ENCODE data around the gene C3orf52. TPM values are rescaled to one million over a fixed set of nuclear protein-coding genes. Genes with fewer than 3 reads are reported as not detected.
A peak's percentile ranks its signal among the peaks of the same experiment; 100 is the strongest.

The C3orf52 gene
- total RNA-seq, 2 experiments from 2014 or later = 3.3 to 4.4 TPM

DNA sequence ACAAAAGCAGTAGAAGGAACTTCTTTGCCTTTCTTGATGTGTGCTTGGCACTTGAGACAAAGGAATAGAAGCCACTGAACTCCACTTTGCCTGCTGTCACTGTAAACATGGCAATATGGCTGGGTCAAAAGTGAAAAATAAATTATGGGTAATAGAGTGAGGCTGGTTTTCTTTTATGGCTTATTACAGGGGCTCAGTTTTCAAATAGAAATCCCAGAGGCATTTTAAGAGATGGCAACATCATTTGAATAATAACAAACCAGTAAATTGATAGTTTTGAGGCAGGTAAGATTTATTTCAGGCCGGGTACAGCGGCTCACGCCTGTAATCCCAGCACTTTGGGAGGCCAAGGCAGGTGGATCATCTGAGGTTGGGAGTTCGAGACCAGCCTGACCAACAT is 2.8 kb downstream of the C3orf52 start:
- Mint-ChIP-seq H3K27me3 (peaks cover 3% of the 10 kb centered on the region), H3K27ac (no peak overlapping the region), H3K4me3 (no peak overlapping the region), H3K9me3 (no peaks in the 10 kb centered on the region), H3K4me1 (ENCODE audit: low read depth) (peaks cover 39% of the 10 kb centered on the region), H3K36me3 (no peaks in the 10 kb centered on the region)
- POLR2A ChIA-PET = no interaction called here
- no peak for DNase-seq
- CTCF ChIA-PET = interaction anchor here (1.2 to 2.0 kb wide), 2 partner anchors 10 to 23 kb away, joined by 3 to 7 read pairs; no protein-coding TSS in a partner anchor
- intact Hi-C loops (cut with micrococcal nuclease) = no loop called here

DNA sequence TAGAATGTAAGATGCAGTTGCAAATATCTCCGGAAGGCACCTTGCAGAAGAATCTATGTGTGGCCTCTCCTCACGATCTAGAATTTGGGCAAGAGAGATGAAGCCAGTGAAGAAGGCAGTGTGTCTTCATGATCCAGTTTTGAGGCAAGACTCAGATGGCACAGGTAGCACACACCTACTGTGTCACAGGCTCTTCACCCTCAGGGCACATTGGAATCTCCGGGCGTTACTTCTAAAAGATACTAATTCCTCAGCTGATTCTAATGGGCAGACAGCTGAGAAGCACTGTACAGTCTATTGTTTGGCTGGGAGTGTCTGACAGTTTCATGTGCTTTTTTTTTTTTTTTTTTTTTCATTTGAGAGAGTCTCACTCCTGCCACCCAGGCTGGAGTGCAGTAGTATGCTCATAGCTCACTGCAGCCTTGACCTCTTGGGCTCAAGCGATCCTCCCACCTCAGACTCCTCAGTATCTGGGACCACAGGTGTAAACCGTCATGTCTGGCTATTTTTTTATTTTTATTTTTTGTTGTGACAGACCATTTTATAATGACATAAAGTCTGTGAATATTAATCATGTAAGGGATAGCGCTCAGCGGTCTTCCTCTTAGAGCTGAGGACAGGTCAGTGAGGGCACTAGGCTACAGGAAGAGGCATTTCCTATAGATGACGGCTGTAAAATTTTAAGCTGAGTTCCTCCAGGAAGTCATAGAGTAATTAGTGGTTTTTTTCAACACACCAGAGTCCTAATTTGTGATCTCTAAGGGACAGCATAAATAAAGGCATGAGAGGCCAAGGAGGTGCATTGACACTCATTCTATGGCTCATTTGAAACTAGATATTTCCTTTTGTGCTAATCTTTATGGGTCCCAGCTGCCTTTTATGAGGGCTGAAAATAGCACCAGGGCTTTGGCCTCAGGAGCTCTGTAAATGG is 4.0 kb downstream of the C3orf52 start:
- Mint-ChIP-seq H3K4me3 (no peak overlapping the region), H3K36me3 (no peaks in the 10 kb centered on the region), H3K27ac (no peak overlapping the region), H3K27me3 (peaks cover 3% of the 10 kb centered on the region), H3K4me1 (ENCODE audit: low read depth) (peaks cover 39% of the 10 kb centered on the region), H3K9me3 (no peaks in the 10 kb centered on the region)
- ChIA-PET POLR2A (interaction anchor here (0.6 kb wide), 2 partner anchors 11 to 22 kb away, joined by 3 to 4 read pairs; no protein-coding TSS in a partner anchor), CTCF (interaction anchor here (1.1 to 1.5 kb wide), 2 partner anchors 21 to 47 kb away, joined by 4 to 6 read pairs; no protein-coding TSS in a partner anchor)
- DNase-seq = no peak
- intact Hi-C loops (cut with micrococcal nuclease) = no loop called here

DNA sequence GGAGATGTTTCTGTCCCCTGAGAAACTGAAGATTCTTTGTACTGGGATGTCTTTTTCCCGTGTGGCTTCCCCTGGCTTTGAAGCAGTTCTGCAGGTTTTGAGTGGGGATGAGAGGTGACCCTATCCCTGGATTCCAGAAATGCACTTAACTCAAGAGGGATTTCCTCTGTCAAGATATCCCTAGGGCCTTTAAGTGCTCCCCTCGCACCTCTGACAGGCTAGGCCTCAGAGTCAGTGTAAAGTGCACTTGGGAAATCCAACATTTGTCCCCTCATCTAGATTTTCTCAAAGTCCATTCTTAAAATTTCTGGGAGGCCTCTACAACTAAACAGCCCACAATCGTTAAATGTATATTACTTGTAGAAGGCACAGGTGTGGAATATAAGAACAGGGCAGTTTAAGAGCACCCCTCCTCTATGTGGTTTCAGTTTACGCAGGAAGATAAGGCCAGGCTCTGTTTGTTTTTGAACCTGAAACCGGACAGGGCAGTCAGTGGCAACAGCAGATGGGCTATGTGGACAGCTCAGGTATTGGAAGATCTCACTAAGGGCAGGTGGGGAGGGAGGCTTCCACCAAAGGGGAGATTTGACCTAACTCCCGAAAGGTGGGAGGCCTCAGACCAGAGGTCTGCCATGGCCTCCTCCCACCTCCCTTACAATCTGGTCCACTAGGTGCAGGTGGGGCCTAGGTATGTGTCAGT is 4.8 kb downstream of the C3orf52 start:
- ChIA-PET CTCF (interaction anchor here (1.1 to 1.5 kb wide), 3 partner anchors 20 to 48 kb away, joined by 3 to 6 read pairs (median 4); no protein-coding TSS in a partner anchor), POLR2A (interaction anchor here (0.6 kb wide), 1 partner anchor 12 kb away, joined by 3 read pairs; no protein-coding TSS in a partner anchor)
- intact Hi-C loops (cut with micrococcal nuclease) = no loop called here
- Mint-ChIP-seq H3K4me1 (ENCODE audit: low read depth) (peaks cover 39% of the 10 kb centered on the region), H3K9me3 (no peaks in the 10 kb centered on the region), H3K4me3 (no peak overlapping the region), H3K27me3 (peaks cover 3% of the 10 kb centered on the region), H3K36me3 (no peaks in the 10 kb centered on the region), H3K27ac (no peak overlapping the region)
- DNase-seq = no peak

DNA sequence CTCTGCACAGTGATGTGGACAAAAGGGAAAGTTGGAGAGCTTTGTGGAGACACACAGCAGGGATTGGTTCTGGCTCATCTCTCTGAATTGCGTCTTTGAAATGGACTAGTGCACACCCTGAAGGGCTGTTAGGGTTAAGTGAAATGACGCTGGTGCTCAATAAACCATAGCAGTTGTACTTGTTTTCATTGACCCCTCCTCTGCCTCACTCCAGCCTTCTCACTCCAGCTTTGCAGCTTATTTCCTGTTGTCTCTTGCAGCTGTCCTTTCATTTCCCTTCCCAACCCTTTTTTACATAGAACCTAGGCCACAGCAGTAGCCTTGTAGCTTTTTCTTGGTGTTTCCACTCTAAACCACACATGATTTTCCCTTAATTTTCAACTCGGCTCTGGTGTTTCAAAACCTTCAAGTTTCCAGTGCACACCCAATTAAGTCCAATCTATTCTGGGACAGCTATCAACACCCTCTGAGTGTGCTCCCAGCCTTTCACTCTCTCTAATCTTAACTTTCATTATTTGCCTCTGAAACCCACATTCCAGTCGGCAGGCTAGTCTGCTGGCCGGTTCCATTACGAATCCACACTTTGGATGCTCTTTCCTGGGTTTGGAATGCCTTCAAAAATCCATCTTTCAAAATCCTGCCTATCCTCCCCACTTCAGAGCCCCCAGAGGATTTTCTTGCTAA is 6.4 kb downstream of the C3orf52 start:
- peaks cover 32% of the 10 kb centered on the region for H3K4me1 Mint-ChIP-seq (ENCODE audit: low read depth)

DNA sequence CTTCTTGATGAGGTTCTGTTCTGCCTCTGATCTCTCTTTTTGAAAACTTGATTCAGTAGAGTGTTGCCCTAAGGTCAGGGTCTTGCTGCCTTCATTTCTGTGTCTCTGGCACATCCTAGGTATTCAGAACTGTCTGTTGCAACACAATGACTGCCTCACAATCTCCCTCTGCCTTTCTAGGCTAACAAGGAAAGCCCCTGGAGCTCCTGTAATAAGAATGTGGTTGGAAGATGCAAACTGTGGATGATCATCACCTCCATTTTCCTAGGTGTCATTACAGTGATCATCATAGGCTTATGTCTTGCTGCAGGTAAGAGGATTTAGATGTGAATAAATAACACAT is 7.0 kb downstream of the C3orf52 start:
- no peak for DNase-seq
- Mint-ChIP-seq H3K9me3 (no peaks in the 10 kb centered on the region), H3K4me1 (ENCODE audit: low read depth) (peaks cover 32% of the 10 kb centered on the region), H3K36me3 (no peaks in the 10 kb centered on the region), H3K27ac (no peak overlapping the region), H3K27me3 (peaks cover 1% of the 10 kb centered on the region), H3K4me3 (no peak overlapping the region)
- ChIA-PET POLR2A (no interaction called here), CTCF (interaction anchor here (1.0 kb wide), 1 partner anchor 373 kb away, joined by 3 read pairs; no protein-coding TSS in a partner anchor)
- intact Hi-C loops (cut with micrococcal nuclease) = no loop called here

More for the DNA sequence above, 6.4 kb downstream of the C3orf52 start:
- CTCF ChIA-PET = interaction anchor here (1.0 kb wide), 2 partner anchors 212 to 372 kb away, joined by 3 to 4 read pairs; no protein-coding TSS in a partner anchor
- intact Hi-C loops (cut with micrococcal nuclease) = no loop called here
- no peak overlapping the region for H3K4me3 Mint-ChIP-seq
- DNase-seq = no peak
- H3K27ac Mint-ChIP-seq = no peak overlapping the region
- H3K36me3 Mint-ChIP-seq = no peaks in the 10 kb centered on the region
- H3K27me3 Mint-ChIP-seq = peaks cover 1% of the 10 kb centered on the region
- no peaks in the 10 kb centered on the region for H3K9me3 Mint-ChIP-seq
- POLR2A ChIA-PET = no interaction called here

DNA sequence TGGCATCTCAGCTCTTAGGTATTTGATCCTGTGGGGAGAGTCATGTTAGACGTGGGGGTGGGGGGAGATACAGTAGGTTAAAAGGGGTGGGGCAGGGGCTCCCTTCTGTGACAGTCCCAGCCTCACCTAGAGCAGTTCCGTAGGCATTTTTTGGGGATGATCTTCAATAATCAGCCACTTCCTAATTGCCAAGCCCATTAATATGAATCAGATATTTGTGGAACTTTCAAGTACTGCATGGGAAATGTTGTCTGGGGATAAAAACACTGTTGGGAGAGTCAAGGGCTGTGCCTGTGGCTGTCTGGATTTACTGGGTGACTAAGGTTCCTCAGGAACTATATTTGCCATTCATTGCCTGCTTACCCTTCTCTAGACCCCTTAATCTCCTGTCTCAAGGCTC is 9.5 kb downstream of the C3orf52 start:
- Mint-ChIP-seq H3K4me3 (no peak overlapping the region), H3K9me3 (no peaks in the 10 kb centered on the region), H3K27ac (no peak overlapping the region), H3K36me3 (no peaks in the 10 kb centered on the region), H3K27me3 (no peaks in the 10 kb centered on the region), H3K4me1 (ENCODE audit: low read depth) (peaks cover 27% of the 10 kb centered on the region)
- intact Hi-C loops (cut with micrococcal nuclease) = no loop called here
- no peak for DNase-seq
- POLR2A ChIA-PET = no interaction called here
- CTCF ChIA-PET = no interaction called here

DNA sequence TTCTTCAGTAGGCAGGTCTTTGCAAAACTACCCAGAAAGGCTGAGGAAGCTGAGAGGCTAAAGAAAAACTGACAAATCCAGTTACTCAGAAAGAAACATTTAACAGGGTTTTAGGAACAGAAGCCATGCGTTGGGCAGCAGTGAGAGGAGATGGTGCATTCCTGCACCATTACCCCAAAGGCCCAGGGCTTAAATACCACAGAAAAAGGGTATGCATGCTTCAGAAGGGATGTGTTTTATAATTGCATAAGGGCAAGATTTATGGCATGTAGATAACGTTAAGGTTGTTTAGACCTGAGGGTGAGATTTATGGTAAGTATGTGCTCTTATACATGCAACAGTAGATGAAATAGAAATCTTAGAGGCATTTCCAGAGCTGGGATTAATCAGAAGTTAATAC is 10.0 kb downstream of the C3orf52 start:
- Mint-ChIP-seq H3K4me1 (ENCODE audit: low read depth) (peaks cover 23% of the 10 kb centered on the region), H3K27ac (no peak overlapping the region), H3K9me3 (no peaks in the 10 kb centered on the region), H3K36me3 (no peaks in the 10 kb centered on the region), H3K27me3 (no peaks in the 10 kb centered on the region), H3K4me3 (no peak overlapping the region)
- intact Hi-C loops (cut with micrococcal nuclease) = no loop called here
- ChIA-PET POLR2A (no interaction called here), CTCF (no interaction called here)
- DNase-seq = no peak

DNA sequence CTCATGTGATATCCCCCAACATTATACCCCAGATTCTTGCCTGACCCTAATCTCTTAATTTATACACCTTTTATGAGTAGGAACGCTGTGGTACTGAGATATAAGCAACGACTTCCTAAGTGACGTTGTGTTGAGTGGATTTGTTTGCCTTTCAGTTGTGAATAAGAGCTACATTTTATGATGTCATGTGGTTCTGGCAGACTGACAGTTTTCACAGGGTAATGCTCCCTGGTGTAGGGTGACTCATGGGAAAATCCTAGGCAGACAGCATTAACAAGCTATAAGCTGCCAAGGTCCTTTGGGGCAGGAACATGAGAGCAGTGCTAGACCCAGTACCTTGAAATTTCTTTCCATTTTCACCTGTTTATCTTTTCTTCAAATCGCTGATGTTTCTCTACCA is 11.2 kb downstream of the C3orf52 start:
- Mint-ChIP-seq H3K9me3 (no peaks in the 10 kb centered on the region), H3K27ac (no peak overlapping the region), H3K4me1 (ENCODE audit: low read depth) (peaks cover 21% of the 10 kb centered on the region), H3K4me3 (no peak overlapping the region), H3K27me3 (no peaks in the 10 kb centered on the region), H3K36me3 (no peaks in the 10 kb centered on the region)
- ChIA-PET POLR2A (no interaction called here), CTCF (interaction anchor here (0.6 to 2.2 kb wide), 2 partner anchors 10 to 14 kb away, joined by 3 to 13 read pairs; no protein-coding TSS in a partner anchor)
- intact Hi-C loops (cut with micrococcal nuclease) = no loop called here
- DNase-seq = peak; percentile 49

- Mint-ChIP-seq H3K9me3 (no peaks in the 10 kb centered on the region), H3K4me1 (ENCODE audit: low read depth) (peaks cover 9% of the 10 kb centered on the region), H3K27ac (no peak overlapping the region), H3K27me3 (no peaks in the 10 kb centered on the region), H3K4me3 (no peak overlapping the region), H3K36me3 (no peaks in the 10 kb centered on the region)
- no peak for DNase-seq
- intact Hi-C loops (cut with micrococcal nuclease) = no loop called here
- CTCF ChIA-PET = no interaction called here
- POLR2A ChIA-PET = no interaction called here
Observed at GRCh38 chr3:112101916-112102315, 15.7 kb downstream of the C3orf52 start.

DNA sequence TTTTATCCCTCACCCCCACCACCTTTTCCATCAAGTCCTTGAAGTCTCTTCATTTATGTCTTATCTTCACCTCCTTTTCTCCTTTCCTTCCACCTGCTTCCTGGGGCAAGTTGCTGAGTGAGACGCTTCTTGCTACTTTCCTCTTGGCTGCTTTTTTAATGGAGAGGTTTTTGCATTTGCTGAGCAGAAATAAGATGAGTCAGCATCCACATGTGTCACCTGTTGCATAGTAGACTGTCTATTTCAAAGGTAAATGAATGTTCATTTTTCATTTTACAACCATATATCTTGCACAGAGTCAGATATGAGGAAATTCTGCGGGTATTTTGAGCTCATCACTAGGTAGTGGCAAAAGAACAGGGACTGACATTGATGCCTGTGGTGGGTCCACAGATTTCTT is 18.6 kb downstream of the C3orf52 start:
- intact Hi-C loops (cut with micrococcal nuclease) = no loop called here
- Mint-ChIP-seq H3K4me3 (no peak overlapping the region), H3K4me1 (ENCODE audit: low read depth) (no peaks in the 10 kb centered on the region), H3K36me3 (no peaks in the 10 kb centered on the region), H3K27ac (no peak overlapping the region), H3K27me3 (no peaks in the 10 kb centered on the region), H3K9me3 (no peaks in the 10 kb centered on the region)
- DNase-seq = no peak
- POLR2A ChIA-PET = no interaction called here
- CTCF ChIA-PET = no interaction called here

- intact Hi-C loops (cut with micrococcal nuclease) = no loop called here
- Mint-ChIP-seq H3K27me3 (no peaks in the 10 kb centered on the region), H3K4me1 (ENCODE audit: low read depth) (peaks cover 5% of the 10 kb centered on the region), H3K27ac (no peak overlapping the region), H3K36me3 (no peaks in the 10 kb centered on the region), H3K4me3 (no peak overlapping the region), H3K9me3 (no peaks in the 10 kb centered on the region)
- ChIA-PET CTCF (interaction anchor here (1.0 to 3.5 kb wide), 5 partner anchors 28 to 422 kb away, joined by 3 to 42 read pairs (median 3); partner anchors contain the start of gene SLC9C1), POLR2A (no interaction called here)
- DNase-seq = no peak
Observed at GRCh38 chr3:112109322-112109721, 23.1 kb downstream of the C3orf52 start.

Data from activated CD4-positive, alpha-beta memory T cell treated with anti-CD3 and anti-CD28 coated beads for 36 hours (primary cell).